Measurements from ENCODE around the gene ADAMTS2.
"Not testable (repeated sequence)": the region's sequence is repeated elsewhere in the genome, so short reads cannot be mapped to it uniquely, and the experiment has no call there.

Gene ADAMTS2

DNA sequence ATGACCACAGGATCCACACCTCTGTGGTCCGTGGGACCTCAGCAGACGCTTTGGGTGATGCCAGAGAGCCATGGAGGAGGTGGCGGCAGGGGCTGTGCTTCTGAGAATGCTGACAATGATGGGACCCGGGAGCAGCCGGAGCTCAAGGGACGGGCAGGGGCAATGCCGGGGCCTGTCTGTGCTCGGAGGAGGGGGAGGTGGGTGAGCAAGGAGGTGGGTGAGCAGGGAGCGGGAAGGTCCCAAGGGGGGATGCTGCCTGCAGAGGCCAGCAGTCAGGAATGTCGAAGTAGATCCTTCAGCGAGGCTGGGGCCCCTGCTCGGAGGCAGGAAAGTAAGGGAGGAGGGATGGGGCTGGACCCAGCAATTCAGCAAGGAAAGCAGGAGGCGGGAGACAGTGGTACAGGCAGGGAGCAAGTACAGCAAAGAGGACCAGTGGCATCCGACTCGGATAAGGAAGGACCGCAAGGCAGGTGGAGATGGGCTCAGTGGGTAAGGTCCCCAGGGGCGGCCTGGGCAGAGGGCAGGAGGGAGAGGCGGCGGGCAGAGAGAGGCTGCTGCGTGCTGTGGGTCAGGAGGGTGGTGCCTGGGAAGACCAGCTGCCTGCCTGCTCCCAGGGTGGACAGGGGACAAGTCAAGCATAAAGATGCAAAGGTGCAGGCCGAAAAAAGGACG is 49.0 kb downstream of the ADAMTS2 start:
- DNase-seq (ENCODE audit: low read depth), result no peak

DNA sequence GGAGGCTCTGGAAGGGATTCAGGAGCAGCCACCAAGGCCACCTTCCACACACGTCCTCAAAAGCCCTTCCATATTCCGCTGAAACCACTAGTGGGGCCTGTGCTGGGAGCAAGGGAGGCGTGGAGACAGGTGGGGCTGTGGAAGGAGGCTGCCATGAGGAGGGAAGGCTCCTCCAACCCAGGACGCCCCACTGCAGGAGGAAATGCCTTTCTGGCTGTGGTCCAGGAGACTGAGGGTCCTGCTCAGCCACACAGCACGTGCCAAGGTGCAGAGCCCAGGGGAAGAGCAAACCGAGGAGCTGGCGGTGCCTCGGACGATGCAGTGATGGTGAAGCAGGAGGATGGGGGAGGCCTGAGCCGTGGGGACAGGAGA is 49.5 kb downstream of the ADAMTS2 start:
- DNase-seq (ENCODE audit: low read depth), result no peak

DNA sequence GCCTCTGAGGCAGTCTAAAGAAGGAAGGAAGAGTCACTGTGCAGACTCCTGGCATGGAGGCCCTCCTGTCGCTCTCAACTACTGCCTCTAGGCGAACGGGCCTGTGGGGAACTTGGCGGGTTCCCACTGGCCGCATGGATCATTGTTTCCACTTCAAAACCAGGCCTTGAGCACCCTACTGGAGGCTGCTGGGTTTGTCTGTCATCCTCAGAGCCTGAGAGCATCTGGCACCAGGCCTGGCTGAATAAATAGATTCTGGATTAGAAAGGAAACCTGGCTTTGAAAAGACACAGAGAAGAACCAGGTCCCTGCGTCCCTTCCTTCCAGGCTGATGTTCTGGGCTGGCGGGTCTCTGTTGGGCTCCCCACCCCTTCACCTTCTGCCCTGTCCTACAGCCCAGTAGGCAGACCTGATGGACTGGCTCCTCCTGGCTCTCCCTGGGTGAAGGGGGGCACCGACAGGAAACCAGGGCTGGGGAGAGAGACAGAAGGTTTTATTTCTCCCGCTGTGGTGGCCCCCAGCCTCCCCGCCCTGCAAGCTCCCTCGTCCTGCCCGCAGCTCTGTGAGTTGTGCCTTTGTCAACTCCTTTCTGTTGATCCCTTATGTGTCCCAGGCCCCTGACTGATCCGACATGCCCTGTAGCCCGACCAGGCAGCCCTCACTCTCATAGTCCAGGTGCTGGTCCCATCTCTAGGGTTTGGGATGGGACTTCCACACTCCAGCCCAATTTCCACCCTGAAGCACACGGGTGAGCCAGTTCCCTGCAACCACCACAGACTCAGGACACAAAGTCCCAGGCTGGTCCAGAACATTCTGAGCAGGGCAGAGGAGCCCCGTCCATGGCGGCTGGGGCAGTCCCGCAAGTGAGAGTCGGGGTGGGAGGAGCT is 50.1 kb downstream of the ADAMTS2 start:
- no peak for DNase-seq (ENCODE audit: low read depth)

DNA sequence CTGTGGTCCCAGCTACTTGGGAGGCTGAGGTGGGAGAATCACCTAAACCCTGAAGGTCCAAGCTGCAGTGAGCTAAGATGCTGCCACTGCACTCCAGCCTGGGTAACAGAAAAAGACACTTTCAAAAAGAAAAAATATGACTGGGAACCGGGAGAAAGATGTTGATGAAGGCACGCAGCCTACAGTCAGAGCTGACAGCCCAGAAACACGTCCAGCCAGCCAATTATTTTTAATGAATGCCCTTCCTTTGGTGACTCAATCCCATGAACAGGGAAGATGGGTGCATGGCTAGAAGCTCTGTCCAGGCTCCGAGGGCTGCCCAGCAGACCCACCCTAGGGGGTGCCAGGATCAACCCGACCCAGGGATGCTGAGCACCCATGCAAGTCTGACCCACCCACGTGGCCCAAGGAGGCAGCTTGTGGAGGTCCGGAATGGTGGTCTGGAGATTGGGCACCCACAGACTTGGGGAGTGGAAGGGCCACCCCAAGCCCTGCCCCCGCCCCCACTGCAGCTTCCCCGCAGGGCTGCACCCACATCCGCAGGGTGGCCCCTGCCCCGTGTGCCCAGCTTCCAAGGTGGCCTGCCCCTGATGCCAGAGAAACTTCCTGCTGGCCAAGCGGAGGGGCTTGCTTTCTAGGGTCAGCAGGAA is 51.0 kb downstream of the ADAMTS2 start:
- no peak for DNase-seq (ENCODE audit: low read depth)

DNA sequence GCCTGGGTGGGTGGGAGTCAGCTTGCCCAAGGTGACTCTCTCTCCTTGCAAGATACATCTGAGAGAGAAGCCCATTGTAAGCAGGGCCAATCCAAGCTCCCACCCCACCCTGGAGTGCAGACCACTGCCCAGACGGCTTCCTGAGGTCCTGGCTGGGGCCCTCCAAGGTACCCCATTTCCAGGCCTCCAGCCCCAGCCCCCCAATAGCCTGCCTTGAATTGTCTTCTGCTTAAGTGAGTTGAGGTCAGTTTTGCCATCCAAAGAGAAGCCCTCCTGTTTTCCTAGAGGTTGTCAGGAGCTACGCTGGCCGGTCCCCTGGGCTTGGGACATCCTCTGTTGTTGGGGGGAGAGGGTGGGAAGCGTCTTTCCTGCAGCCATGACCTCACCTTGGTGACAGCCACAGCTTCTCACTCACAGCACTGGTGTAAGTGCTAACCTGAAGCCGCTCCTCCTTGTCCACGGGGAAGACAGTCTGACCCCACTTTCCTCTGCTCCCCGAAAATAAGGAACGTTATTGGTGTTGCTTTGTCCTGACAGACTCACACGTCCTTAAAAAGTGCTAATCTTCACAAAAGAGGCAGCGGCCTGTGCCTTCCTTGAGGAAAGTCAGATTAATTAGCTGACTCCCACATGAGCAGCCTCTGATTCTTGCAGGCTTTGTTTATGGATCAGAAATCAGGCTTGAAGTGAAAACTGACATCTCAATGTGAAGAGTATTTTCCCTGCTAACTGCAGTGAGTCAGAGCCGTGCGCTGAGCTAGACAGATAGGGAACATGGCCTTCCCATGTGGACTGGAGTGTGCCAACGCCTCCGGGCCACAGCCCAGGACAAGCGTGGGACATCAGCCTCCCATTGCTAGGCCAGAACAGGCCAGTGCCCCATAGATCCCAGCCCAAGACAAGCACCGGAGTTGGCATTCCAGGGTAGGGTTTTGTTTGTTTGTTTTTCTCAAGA is 52.3 kb downstream of the ADAMTS2 start:
- no peak for DNase-seq (ENCODE audit: low read depth)

DNA sequence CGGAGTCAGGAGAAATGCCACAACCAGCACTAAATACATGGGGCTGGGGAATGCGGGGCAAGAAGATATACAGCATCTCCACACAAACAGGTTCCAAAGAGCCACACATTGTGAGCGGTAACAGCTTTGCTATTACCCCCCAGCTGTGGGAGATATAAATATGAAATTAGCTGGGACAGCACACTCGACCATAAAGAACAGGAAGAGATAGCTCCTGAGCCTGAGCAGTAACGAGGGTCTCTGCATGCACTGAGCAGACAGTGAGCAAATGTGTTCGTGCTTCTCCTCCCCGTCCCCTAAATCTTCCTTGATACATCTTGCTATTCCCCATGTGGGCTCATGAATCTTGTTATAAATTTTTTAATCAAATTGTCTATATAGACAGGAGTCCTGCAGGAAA is 53.1 kb downstream of the ADAMTS2 start:
- DNase-seq (ENCODE audit: low read depth), result no peak

DNA sequence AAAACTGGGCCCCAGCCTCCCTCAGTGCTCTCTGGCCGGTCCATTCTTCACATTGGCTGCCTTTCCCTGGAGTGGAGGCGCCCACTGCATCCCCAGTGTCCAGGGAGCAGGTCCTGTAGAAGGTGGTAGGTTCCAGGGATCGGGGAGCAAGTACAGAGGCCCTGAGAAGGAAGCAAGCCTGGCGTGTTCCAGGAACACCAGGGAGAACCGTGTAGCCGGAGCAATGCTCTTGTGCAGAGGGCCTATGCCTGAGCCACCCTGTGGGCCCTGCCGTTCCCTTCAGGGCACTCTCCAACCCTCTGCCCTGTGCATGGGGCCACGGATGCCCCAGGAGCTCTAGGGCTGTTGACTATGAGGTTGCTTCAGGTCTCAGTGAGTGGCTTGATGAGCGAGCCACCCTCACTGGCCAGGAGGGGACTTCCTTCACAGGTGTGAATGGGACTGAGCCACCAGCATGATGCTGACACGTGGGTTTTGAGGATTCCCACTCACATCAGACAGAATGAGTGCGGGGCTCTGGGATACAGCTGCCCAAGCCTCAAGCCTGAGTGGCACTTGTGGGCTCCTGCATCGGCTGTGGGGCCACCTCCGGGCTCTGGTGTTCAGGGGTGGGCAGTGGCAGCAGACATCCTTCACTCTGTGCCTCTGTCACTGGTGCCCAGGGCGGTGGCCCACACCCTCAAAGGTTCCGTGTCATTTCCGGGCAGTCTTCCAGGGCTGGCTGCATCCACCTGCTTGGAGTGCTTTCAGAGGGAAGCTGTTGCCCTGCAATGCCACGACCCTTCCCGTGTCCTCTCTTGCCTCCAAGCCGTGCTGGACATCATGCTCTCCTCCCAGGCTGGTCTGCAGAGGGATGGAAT is 54.4 kb downstream of the ADAMTS2 start:
- DNase-seq (ENCODE audit: low read depth), result no peak

DNA sequence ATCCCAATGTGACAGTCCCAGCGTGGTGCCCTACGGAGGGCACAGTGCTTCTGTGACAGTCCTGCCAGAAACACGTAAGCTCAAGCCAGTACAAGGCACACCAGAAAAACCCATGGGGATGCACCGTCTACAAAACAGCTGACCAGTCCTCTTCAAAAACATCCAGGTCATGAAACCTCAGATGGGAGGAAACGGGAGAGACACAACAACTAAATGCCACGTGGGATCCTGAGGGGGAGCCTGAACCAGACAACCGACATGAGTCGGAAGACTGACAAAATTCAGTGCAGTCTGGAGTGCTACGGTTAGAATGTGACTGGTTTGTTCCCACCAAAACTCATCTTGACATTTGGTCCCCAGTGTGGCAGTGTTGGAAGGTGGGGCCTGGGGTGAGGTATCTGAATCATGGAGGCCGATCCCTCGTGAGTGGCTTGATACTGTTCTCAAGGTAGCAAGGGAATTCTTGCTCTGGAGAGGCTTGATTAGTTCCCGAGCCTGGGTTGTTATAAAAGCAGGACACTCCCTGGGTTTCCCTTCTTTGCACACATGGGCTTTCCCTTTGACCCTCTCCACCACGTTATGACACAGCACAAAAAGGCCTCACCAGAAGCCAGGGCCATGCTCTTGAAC is 55.4 kb downstream of the ADAMTS2 start:
- DNase-seq (ENCODE audit: low read depth), result no peak

DNA sequence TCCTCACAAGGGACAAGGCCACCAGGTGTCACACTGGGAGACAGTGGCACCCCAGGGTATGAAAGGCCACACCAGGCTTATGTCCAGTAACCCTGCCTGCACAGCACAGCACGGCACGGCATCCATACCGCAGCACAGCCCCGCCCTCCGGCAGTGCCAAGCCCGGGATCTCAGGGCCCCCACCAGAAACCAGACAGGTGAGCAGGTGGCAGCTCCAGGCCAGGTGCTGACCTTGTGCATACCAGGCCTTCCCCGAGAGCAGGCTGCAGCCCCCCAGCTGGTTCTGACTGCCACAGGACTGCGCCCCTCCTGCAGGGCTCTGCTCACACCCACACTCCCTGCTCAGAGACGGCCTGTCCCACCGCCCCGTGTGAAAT is 56.5 kb downstream of the ADAMTS2 start:
- no peak for DNase-seq (ENCODE audit: low read depth)

DNA sequence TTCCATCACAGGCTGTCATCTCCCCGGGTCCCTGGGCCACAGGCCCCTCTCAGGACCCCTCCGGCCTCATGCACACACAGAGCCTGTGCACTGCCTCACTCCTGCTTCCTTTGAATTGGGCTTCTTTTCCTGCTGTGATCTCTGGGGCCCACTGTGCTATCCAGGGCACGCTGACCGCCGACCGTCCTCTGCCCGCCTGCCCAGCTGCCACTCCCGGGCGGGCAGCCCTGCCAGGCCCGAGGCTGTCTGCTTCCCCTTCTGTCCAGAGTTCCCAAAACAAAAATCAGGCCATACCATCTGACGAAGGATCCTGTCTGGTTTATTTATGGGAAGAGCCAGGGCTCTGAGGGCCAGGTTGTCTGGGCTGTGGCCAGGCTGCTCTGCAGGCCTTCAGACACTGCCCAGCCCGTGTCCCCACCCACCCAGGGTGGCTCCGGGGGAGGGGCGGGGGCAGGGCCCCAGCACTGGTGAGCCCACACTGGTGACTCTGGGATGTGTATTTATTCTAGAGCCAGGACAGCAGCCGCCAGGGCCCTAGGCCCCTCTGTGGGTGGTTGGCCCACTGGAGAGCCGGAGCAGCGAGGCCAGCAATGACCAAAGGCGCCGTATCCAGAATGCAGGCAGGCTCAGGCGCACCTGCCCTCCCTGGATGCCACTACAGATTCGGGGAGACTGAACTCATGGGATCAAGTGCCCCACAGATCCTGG is 57.0 kb downstream of the ADAMTS2 start:
- DNase-seq (ENCODE audit: low read depth), result no peak

DNA sequence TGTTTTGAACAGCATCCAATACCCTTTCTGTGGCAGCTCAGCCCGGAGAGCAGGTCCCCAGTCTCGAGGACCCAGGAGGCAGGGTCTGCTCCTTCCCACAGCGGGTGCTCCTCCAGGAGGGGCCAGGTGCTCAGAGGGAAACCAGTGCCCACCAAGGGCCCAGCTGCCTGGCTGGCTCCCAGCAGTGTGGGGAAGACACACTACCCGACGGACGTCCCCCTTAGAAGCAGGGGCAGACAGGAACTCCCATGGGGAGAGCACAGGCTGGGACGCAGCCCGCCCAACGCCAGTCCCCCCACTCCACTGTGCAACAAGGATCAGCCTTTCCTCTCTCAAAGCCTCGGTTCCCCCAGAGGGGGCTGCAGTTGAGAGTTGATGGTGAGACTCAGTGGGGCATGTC is 57.6 kb downstream of the ADAMTS2 start:
- no peak for DNase-seq (ENCODE audit: low read depth)

DNA sequence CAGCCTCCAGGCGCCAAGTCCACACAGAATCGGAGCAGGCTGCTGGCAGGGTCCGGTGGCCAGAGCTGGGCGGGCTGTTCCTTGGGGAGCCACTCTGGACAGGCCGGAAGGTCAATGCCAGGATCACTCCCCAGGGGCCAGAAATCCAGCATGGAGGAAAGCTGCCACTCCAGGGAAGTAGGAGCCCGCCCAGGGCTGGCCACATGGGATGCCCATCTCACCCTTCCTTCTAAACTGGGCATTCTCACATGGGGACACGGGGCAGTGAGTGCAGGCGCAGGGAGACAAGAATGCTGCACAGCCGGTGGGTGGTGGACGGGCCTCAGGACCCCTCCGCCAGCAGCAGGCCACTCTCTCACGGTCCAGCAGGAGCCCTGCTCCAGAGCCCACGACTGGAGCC is 58.2 kb downstream of the ADAMTS2 start:
- DNase-seq (ENCODE audit: low read depth), result no peak

DNA sequence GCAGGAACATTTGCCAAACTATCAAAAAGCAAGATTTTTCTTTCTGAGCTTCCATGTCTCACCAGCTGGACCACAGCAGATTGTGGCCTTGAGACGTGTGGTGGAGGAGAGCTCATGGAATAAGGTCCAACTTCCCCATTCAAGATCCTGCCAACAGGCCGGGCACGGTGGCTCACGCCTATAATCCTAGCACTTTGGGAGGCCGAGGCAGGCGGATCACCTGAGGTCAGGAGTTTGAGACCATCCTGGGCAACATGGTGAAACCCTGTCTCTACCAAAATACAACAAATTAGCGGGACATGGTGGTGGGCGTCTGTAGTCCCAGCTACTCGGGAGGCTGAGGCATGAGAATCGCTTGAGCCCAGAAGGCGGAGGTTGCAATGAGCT is 59.5 kb downstream of the ADAMTS2 start:
- not testable (repeated sequence) for DNase-seq (ENCODE audit: low read depth)

DNA sequence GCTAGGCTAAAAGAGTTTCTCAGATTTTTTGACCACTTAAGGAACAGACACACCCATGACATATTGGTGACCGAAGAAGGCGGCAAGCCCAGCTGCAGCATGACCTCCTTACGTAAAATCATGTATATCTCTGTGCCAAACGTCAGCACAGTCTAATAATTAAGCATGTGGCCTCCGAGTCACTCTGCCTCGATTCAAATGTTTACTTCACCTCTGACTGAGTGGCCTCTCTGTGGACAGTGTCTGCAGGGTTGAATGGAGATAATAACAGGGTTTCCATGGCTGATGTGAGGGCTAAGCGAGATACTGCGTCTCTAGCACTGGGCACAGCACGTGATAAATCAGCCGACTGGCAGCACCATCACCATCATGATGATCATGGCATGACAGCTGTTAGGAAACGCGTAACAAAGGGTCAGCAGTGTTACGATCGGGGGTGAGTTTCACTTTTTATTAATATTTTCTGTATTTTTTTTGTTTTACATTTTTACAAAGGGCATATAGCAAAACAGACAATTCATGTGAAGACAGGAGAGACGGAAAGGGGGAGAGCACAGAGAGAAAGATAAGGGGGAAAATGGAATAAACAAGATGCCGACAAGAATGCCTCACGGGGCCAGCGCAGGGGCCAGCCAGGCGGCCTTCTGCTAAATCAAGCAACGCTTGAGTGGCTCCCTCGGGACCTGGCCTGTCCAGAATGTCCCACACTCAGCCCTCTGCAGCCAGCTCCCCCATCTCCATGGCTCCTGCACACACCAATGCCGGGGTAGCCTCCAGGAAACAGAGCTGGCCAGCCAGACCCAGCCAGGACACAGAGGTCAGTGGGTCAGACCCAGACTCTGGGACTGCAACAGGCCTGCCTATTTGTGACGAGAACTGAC is 60.3 kb downstream of the ADAMTS2 start:
- DNase-seq (ENCODE audit: low read depth), result no peak

DNA sequence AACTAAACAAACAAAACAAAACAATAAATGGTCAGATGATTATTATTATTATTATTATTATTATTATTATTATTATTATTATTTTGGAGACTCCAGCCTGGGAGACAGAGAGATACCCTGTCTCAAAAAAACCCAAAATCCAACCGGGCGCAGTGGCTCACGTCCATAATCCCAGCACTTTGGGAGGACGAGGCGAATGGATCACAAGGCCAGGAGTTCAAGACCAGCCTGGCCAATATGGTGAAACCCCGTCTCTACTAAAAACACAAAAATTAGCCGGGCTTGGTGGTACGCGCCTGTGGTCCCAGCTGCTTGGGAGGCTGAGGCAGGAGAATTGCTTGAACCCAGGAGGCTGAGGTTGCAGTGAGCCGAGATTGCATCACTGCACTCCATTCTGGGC is 61.4 kb downstream of the ADAMTS2 start:
- DNase-seq (ENCODE audit: low read depth), result not testable (repeated sequence)

DNA sequence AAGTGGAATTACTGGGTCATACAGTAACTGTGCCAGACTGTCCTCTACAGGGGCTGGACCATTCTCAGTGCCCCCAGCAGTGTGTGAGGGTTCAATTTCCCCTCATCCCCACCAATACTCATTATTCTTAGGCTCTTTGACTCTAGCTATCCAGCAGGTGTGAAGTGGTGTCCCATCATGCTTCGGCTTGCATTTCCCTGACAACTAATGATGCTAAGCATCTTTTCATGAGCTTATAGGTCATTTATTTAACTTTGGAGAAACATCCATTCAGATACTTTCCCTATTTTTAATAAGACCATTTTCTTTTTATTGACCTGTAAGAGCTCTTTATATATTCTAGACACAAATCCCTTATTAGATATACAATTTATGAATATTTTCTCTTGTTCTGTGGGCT is 63.6 kb downstream of the ADAMTS2 start:
- no peak for DNase-seq (ENCODE audit: low read depth)

DNA sequence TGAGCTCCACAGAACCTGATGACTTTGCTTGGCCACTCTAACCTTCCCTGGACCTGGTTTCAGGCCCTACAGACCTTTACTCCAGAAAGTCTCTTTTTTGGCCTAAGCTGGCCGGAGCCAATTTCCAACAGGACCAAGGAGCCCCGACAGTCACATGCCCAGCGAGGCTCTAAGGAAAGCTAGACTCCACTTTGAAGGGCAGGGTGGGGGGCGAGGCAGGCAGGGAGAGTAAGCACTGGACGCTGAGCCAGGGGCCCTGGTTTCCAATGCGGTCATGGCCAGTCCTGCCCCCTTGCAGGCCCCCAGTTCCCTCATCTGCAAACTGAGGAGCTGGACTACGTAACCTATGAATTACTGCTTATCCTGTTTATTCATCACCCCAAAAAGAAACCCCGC is 65.2 kb downstream of the ADAMTS2 start:
- no peak for DNase-seq (ENCODE audit: low read depth)

DNA sequence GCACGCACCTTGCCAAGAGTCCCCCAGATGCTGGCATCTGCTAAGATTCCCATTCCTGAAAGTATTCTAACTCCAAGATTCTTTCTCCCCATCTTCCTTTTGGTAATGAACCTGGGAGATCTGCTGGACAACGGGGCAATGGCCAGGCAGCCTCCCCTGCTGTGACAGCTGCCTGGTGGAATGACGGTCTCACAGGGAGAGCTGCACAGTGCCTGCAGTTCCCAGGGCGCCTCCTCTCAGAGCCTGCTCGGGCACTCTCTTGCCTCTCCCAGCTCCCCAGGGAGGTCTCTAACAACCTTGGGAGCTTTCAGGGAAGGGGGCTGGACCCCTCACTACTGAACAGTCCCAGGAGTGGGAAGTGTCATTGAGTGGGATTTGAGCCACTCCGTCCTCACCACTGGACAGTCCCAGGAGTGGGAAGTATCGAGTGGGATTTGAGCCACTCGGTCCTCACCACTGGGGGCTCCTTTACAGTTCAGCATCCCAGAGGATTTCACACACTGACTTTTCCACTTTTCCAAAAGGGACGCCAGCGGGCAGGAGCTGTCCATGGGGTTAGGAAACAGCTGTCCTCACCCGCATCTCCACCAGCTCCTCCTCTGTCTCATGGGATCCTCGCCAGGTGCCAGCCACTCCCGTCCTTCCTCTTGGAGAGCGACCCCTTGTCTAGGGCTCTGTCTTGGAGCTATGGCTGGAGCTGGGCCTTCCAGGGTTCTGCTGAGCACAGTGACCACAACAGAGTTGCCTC is 65.7 kb downstream of the ADAMTS2 start:
- DNase-seq (ENCODE audit: low read depth), result no peak

Measured in T-helper 22 cell (primary cell).